GM18498 (cell line): ENCODE data around the gene IBA57.
"Not testable (repeated sequence)": the region's sequence is repeated elsewhere in the genome, so short reads cannot be mapped to it uniquely, and the experiment has no call there.

Experiments used
- ATAC-seq: cut with Tn5 transposase; IDR thresholded peaks from one replicate; pipeline ENCODE4 v1.9.1; 2021; ENCODE audit warnings: mild to moderate bottlenecking, moderate library complexity; ENCODE audit not compliant: unreplicated experiment

Gene IBA57

DNA sequence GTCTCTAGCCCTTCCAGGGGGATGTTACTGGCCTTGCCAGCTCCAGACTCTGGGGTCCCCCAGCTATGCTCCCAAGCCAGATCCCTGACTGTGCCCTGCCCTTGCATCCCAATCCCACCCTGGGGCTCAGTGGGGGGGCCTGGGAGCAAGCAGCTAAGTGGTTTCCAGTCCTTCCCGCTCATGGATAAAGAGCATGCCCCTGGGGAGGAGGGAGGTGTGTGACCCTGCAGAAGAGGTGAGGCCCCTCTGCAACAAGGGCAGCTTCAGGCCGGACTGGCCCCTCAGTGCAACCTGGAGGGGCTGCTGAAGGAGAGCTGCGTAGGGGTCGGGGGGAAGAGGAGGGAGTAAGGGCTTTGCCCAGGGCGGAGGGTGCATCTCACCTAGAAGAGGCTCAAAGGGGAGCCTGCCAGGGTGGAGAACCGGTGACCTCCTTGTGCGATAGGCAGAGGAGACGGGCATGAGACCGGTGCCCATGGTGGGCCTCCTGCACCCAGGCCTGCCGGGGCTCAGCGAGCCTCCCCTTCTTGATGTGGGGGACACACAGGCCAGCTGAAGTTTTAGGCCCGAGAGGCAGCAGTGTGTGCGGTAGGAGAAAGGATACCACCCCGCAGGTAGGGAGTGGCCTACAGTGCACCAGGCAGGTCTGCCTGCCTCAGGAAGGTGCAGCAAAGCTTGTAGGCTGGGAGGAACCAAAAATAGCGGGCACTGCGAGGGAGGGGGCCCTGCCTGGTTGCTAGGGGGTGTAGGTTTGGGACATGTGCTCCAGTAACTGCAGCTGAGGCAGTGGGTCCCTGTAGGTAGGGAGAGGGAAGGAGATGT, 45.3 kb downstream of the IBA57 start:
- no peak for ATAC-seq

DNA sequence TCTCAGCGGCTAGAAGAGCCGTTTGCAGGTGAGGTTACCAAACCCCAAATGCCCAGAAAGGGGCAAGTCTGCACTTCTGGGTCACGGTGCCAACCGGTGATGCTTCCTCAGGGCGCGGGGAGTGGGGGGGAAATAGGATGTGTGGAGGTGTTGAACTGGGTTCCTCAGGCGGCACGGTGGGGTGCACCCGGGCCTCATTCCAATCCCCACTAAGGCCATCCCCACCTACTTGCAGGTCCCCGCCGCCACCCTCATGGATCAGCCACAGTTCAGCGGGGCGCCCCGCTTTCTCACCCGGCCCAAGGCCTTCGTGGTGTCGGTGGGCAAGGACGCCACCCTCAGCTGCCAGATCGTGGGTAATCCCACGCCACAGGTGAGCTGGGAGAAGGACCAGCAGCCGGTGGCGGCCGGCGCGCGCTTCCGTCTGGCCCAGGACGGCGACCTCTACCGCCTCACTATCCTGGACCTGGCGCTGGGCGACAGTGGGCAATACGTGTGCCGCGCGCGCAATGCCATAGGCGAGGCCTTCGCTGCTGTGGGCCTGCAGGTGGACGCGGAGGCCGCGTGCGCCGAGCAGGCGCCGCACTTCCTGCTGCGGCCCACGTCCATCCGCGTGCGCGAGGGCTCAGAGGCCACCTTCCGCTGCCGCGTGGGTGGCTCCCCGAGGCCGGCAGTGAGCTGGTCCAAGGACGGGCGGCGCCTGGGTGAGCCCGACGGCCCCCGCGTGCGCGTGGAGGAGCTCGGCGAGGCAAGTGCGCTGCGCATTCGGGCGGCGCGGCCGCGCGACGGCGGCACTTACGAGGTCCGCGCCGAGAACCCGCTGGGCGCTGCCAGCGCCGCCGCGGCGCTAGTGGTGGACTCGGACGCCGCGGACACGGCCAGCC, 46.2 kb downstream of the IBA57 start:
- no peak for ATAC-seq

DNA sequence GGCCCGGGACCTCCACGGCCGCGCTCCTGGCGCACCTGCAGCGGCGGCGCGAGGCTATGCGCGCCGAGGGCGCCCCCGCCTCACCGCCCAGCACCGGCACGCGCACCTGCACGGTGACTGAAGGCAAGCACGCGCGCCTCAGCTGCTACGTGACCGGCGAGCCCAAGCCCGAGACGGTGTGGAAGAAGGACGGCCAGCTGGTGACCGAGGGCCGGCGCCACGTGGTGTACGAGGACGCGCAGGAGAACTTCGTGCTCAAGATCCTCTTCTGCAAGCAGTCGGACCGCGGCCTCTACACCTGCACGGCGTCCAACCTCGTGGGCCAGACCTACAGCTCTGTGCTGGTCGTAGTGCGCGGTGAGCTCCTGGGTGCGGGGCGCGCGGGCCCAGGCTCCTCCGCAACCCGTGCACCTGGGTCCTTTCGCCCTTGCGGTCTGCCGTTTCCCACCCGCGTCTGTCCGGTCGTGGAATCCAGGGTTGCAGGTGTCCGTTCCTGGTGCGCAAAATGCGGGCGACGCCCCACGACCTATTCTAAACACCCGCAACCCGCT, 46.9 kb downstream of the IBA57 start:
- no peak for ATAC-seq

DNA sequence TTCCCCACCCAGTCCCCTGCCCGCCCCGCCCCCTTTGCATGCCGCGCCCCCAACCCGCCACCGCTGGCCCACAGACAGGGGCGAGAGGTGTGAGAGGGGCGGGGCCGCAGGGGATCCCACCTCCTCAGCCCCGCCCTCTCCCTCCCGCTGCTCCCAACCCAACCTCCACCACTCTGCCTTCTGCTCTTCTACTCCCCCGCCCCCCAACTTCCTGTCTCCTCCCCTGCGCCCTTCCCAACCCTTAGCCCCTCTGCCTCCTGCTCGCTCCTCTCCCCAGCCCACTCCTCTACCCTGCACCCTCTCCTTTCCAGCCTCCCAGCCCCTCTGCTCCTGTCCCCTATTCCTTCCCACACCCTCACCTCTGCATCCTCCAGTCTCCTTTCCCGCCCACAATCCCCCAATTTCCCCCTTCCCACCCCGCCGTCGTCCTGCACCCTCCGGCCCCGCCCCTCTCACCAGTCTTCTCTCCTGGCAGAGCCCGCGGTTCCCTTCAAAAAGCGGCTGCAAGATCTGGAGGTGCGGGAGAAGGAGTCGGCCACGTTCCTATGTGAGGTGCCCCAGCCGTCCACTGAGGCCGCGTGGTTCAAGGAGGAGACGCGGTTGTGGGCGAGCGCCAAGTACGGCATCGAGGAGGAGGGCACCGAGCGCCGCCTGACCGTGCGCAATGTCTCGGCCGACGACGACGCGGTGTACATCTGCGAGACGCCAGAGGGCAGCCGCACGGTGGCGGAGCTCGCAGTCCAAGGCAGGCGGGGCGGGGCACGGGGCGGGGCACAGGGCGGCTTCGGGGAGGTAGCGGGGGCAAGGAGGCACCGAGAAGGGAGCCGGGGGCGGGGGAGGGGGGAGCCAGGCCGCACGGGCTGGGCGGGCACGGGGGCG, 47.6 kb downstream of the IBA57 start:
- peak; percentile 98 for ATAC-seq

DNA sequence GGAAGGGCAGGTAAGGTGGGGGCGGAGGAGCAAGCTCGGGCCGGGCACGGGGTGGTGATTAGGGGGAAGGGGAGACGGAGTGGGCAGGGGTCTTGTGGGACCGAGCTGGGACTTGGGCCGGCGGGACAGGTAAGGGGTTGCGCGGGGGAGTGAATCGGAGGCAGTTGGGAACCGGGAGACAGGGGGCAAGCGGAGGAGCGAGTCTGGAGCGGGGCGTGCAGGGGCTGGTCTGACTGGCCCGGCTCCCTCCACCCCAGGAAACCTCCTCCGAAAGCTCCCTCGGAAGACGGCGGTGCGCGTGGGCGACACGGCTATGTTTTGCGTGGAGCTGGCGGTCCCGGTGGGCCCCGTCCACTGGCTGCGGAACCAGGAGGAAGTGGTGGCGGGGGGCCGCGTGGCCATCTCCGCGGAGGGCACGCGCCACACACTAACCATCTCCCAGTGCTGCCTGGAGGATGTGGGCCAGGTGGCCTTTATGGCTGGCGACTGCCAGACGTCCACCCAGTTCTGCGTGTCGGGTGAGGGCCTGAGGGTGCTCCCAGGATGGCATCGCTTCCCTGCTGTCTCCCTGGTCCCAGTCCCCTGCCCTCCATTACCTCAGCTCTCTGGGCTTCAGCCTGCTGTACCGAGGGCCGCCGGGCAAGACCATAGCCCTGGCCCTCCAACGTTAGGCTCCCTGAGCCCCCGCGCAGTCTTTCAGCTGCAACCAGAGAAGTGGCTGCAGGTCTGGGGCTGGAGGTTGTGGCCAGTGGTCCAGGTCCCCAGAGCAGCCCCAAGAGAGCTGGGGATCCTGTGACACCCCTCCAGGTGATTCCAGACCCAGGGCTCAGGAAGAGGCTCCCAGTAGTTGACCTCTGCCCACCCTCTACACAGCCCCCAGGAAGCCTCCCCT, 48.6 kb downstream of the IBA57 start:
- no peak for ATAC-seq

DNA sequence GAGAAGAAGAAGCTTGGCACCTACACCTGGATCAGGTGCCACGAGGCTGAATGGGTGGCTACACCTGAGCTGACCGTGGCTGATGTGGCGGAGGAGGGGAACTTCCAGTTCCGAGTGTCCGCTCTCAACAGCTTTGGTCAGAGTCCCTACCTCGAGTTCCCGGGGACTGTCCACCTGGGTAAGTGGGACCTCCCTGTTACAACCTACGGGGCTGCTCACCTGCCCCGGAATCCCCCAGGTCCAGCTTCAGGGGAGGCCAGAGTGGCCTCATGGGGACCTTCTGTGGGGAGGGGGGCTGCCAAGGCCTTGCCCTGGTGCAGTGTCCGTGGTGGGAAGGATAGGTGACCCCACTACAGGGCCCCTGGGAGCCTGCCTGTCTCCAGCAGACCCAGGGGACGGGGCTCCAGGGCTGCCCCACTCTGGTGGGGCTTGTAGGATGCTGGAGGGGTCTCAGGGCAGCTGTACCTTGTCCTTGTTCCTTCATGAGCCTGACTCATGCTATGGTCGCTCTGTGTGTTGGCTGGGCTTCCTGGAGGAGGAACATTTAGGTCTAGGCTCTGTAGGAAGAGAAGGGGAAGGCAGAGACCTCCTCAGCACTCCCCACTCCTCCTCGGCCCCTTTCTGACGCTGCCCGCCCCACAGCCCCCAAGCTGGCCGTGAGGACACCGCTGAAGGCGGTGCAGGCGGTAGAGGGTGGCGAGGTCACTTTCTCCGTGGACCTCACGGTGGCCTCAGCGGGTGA, 49.5 kb downstream of the IBA57 start:
- ATAC-seq, result no peak

DNA sequence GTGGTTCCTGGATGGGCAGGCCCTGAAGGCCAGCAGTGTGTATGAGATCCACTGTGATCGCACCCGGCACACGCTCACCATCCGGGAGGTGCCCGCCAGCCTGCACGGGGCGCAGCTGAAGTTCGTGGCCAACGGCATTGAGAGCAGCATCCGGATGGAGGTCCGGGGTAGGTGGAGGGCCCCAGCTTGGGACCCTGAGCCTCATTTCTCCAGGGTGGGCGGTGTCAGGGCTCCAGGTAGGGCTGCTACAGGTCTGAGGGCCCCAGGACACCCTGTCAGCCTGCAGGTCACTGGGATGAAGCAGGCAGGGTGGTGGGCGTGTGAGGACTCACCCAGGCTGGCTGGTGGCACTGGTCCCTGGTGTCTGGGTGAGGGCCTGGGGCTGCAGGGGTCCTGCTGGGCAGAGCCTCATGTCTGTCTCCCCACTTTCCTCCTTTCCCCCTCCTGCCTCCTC, 50.1 kb downstream of the IBA57 start:
- ATAC-seq, result no peak

DNA sequence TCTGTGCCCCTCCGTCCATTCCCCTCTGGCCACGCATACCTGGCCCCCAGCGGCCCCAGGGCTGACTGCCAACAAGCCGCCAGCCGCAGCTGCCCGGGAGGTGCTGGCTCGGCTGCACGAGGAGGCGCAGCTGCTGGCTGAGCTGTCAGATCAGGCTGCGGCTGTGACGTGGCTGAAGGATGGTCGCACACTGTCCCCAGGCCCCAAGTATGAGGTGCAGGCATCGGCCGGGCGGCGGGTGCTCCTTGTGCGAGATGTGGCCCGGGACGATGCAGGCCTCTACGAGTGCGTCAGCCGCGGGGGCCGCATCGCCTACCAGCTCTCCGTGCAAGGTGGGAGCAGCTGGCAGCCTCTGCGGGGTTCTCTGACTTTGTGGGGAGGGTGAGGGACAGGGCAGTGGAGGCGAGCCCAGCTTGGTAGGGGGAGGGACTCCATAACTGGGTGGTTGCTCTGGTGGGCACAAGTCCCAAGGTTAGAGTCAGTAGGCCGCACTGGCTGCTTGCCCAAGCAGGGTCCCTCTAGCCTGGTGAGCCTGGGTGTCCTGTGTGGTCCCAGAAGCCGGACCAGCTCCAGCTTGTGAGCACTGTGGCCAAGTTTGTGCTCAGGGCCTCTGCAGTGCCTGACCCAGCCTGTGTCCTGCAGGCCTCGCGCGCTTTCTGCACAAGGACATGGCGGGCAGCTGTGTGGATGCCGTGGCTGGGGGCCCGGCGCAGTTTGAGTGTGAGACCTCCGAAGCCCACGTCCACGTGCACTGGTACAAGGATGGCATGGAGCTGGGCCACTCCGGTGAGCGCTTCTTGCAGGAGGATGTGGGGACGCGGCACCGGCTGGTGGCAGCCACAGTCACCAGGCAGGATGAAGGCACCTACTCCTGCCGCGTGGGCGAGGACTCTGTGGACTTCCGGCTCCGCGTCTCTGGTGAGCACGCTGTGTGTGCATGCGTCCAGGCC, 51.0 kb downstream of the IBA57 start:
- no peak for ATAC-seq

DNA sequence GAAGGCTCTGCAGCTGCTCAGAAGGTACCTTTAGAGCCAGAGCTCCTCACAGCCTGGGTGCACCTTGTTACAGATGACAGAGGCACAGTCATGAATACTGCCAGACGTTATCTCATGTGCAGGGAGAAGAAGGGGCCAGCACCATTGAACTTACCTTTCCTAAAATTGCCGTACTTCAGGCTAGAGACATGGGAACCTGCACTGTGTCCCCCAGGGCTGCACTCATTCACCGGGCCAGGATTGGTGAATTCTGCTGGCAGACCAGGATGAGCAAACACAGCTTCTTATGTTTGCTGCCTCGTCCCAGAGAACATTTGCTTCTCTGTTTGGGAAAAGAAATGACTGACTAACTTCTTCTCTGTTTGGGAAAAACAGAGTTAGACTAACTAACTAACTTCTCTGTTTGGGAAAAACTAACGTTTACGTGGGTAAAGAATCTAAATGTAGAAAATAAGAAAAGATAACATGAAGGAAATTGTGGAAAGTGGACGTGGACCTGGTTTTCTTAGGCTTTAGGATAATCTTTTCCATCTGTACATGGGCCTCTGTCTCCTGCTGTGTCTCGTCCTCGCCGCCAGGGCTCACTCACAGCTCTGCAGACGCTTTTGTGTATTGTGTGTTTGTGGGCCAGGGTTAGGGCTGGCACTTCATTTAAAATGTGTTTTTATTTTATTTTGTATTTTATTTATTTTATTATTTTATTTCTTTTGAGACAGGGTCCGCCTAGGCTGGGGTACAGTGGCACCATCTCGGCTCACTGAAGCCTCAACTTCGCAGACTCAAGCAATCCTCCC, 52.1 kb downstream of the IBA57 start:
- no peak for ATAC-seq

DNA sequence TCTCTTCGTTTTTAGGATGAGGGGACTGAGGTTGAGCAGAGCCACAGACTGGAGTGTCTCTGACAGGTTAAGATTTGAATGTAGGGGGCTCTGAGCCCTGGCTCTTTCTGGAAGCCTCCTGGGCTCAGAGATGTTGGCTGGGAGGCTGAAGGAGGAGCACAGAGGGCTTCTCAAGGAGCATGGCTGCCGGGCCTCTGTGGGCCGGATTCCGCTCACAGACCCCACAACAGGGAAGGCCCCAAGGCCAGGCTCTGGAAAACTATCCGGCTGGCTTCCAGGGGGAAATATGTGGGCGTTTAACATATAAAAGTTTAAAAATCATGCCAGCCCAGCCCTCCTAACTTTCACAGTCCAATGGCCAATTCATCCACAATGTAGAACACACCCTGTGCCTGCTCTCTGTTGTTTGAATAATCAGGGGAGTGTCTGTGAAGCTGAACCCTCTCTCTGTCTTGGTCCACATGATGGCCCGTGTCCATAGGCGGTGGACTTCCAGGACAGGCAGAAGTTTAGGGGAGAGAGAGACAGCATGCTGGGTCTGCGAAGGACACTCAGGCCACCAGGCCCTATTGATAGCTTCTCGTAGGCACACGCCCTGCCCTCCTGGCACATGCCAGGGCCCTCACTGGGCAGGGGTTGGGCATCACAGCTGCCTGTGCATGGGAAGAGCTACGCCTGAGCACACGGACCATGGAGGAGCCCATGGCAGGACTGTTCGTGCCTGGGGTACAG, 53.1 kb downstream of the IBA57 start:
- ATAC-seq, result no peak

DNA sequence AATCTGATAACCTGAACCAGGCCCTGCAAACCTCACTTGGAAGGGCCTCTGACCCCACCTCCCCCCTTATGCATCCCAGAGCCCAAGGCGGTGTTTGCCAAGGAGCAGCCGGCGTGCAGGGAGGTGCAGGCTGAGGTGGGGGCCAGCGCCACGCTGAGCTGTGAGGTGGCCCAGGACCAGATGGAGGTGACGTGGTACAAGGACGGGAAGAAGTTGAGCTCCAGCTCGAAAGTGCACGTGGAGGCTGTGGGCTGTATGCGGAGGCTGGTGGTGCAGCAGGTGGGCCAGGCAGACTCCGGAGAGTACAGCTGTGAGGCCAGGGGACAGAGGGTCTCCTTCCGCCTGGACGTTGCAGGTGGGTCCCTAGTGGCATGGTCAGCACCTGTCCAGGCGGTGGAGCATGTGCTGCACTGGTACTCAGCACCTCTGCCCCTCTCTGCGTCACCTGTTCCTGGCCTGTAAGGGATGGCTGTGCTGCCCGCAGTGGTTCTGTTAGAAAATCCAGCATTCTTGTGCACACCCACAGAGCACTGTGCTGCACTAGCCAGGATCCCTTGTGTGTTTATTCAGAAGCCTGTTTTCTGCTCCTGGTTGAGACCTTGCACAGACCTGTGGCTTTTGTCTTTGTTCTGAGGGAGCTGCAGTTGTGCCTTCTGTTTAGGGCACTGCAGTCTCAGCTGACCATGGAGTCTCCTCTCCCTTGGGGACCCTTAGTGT, 53.8 kb downstream of the IBA57 start:
- ATAC-seq, result no peak

DNA sequence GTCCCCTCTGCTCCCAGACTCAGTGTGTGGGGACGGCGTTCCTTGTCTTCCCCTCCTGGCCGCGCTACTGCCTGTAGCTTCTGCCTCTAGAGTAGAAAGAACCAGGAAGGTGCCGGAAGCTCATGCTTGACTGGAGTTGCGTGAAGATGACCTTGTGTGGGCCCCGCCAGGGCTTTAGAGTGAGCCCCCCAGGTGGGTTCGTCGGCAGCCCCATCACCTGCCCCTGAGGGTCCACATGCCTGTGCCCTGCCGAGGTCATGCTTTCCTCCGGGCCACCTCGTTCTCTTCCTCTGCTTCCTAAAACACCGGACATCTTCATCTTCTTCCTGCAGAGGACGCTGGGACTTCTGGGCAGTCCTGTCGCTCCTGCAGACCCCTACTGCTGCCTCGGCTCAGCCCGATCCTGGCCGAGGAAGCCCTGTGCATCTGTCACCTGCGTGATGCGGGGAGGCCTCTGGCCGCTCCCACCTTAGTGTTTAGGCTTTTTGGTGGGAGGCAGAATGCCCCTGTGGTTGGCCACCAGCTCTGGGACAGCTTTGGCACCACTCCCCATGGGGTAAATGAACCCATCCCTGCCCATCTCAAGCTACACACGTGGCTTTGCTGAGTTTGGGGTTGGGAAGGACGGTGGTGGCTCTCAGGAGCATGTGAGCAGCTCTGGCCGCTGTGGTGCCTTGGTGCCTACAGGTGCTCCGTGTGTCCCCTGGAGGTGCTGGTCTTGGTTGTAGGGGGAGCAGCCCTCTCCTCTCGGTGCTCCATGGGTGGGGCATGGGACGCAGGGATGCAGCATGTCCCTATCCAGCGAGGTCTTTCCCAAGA, 54.6 kb downstream of the IBA57 start:
- ATAC-seq, result no peak

DNA sequence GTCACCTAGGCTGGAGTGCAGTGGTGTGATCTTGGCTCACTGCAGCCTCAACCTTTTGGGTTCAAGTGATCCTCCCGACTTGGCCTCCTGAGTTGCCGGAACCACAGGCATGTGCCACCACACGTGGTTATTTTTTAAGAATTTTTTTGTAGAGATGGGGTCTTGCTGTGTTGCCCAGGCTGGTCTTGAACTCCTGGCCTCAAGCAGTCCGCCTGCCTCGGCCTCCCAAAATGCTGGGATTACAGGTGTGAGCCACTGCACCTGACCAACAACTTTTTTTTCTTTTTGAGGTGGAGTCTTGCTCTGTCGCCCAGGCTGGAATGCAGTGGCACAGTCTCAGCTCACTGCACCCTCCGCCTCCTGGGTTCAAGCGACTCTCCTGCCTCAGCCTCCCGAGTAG, 55.5 kb downstream of the IBA57 start:
- ATAC-seq, result not testable (repeated sequence)

DNA sequence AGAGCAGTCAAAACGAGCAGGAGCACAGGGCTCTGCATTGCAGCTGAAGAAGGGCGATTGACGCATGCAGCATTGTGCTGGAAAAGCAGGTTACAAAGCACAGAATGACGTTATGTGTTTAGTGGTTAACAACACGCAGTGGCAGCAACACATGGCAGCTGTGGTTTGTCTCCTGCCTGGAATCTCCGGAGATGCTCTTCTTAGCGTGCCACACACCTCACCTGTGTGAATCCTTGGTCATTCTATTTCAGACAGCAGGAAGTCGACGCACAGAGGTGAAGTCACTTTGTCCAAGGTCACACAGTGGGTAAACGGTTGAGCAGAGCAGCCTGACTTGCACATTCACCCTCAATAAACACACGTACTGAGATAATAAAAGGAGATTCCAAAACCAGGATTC, 56.9 kb downstream of the IBA57 start:
- no peak for ATAC-seq
